HG03460 (cell line): ENCODE results near the gene NR1D1.
"Not testable (repeated sequence)": the region's sequence is repeated elsewhere in the genome, so short reads cannot be mapped to it uniquely, and the experiment has no call there.

ENCODE experiments used
- ATAC-seq: cut with Tn5 transposase; IDR thresholded peaks from one replicate; pipeline ENCODE4 v1.9.1; 2021; ENCODE audit not compliant: unreplicated experiment

NR1D1 gene

GRCh38 chr17:40100419-40100668 lies at the start of gene NR1D1:
Gene NR1D1 (minus strand): TSS chr17:40100589. CDS start chr17:40100094, 495 bp downstream.
- no peak for ATAC-seq

GRCh38 chr17:40148527-40148926 lies 48.1 kb upstream of the NR1D1 start:
- ATAC-seq = no peak

- no peak for ATAC-seq
Observed at GRCh38 chr17:40145476-40145875, 45.1 kb upstream of the NR1D1 start.

DNA sequence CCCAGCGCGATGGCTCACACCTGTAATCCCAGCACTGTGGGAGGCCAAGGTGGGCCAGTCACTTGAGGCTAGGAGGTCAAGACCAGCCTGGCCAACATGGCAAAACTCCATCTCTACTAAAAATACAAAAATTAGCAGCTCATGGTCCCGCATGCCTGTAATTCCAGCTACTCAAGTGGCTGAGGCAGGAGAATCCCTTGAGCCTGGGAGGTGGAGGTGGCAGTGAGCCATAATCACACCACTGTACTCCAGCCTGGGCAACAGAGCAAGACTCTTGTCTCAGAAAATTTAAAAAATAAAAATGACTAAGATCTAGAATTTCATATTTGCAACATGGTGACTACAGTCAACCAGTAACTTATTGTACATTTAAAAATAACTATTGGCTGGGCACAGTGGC lies 42.8 kb upstream of the NR1D1 start:
- ATAC-seq = not testable (repeated sequence)

GRCh38 chr17:40139566-40140058 lies 39.2 kb upstream of the NR1D1 start:
- peak; percentile 15 for ATAC-seq

- ATAC-seq = no peak
Observed at GRCh38 chr17:40135817-40136216, 35.4 kb upstream of the NR1D1 start.

GRCh38 chr17:40134184-40134583 lies 33.8 kb upstream of the NR1D1 start:
- no peak for ATAC-seq

DNA sequence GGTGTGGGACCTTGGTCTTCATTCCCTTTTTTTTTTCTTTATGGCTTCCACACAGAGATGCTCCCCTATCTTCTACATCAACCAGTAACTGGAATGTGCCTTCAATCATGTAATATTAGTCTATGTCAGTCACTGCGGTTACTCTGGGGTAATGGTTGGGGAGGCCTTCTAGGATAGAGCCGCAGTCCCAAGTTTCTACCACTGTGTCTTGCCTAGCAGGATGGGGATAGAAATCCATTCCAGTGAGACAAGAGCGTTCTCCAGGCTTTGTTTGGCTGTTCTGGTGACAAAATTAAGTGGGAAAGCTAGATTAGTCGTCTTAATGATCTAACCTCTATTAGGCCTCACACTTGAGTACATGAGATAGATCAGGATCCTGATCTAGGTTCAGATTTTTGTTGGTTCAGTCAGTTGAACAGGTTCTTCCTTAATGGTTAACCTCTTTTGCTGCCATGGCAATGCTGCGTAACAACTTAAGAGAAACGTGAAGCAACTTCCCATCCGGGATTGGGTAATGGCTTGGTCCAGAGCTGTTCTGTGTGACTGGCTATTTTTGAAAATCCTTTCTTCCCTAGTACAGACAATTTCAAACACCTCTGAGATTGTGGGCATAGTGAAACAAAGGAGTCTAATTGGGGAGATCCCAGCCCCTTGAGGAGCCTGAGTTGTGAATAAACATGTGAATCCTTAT lies 30.1 kb upstream of the NR1D1 start:
- no peak for ATAC-seq

GRCh38 chr17:40129498-40129897 lies 29.1 kb upstream of the NR1D1 start:
- no peak for ATAC-seq

GRCh38 chr17:40124279-40125141 lies 24.1 kb upstream of the NR1D1 start:
- no peak for ATAC-seq

DNA sequence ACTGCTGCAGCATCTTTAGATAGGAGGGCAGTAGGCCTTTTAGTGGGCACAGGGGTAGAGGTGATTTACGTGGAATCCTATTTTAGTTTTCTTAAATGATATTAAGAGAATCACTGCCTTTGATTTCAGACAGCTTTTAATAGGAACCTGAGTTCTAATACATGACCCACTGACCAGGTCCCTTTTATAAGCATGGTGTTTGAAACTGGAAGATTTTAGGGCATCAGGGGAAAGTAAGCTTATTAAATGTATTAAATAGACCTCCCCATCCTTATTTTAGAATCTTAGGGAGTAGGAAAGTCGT lies 23.4 kb upstream of the NR1D1 start:
- no peak for ATAC-seq

- no peak for ATAC-seq
Observed at GRCh38 chr17:40122999-40123810, 22.8 kb upstream of the NR1D1 start.

- peak; percentile 24 for ATAC-seq
Observed at GRCh38 chr17:40122136-40122998, 22.0 kb upstream of the NR1D1 start.

GRCh38 chr17:40121181-40122135 lies 21.1 kb upstream of the NR1D1 start, which contains the start of gene MSL1:
Gene MSL1 (plus strand): TSS chr17:40121971. CDS start chr17:40122613, 642 bp downstream.
- ATAC-seq = peak; percentile 60

- no peak for ATAC-seq
Observed at GRCh38 chr17:40115101-40115436, 14.7 kb upstream of the NR1D1 start.

- no peak for ATAC-seq
Observed at GRCh38 chr17:40113907-40114245, 13.5 kb upstream of the NR1D1 start.

GRCh38 chr17:40113110-40113906 lies 12.9 kb upstream of the NR1D1 start:
- ATAC-seq = peak; percentile 86

GRCh38 chr17:40112718-40113109 lies 12.3 kb upstream of the NR1D1 start:
- no peak for ATAC-seq

DNA sequence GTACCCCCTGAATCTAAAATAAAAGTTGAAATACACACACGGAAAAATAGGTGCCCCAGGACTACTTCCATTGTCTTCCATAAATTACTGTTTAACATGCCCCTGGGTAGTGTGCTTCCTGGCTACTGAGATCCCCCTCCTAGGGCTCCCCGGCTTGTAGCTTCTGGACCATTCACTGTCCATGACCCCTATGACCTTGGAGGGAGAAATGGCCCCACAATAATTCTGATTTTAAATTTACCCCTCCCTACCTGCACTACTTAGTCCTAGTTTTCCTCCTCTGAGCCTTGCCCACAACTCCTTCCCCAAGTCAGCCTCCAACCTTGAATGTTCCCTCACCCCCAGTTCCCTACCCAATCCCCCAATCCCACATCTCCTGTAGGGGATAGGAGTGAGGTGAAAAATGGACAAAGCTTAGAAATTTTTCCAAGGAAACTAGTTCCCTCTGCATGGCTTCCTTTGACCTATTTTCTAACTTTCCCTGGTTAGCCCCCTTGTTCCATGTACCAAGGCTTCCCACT lies 11.9 kb upstream of the NR1D1 start:
- no peak for ATAC-seq
